Measurements from ENCODE around the gene DIRAS3. TPM values are rescaled to one million over a fixed set of nuclear protein-coding genes. Genes with fewer than 3 reads are reported as not detected.

Gene DIRAS3
- total RNA-seq, 4 donors from 2014 or later = 2.1 to 2.4 (median 2.3) TPM

DNA sequence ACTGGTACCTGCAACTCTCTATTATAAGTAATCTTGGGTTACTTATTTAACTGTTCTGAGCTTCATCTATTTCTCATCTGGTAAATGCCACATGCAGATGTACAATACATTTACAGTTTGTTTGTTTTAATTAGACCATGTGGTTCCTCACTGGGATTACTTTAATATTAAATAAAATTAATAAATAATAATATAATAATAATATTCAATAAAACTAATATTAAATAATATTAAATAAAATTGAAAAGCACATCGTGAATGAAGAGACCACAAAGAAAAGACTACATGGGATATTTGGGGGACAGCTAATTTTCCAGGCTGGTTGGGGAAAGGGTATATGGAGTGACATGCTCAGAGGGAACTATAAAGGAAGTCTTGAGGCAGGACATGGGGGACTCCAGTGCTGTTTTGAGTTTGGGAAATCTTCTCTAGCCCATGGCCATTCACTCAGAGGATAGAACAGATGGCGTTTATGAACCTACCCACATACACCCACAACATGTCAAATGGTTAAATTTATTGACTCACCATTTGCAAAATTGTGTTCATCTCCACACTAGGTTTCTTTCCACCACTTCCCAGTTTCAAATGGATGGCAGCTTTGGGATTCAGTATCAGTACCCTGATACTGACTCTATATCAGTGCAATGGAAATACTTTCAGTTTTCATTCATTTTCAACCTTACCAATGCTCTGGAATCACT, 25.6 kb downstream of the DIRAS3 start:
- H3K4me3 ChIP-seq (replicated peaks in 1 of 3) = no peak overlapping the region
- no peaks in the 10 kb centered on the region for H3K4me1 ChIP-seq
- no peaks in the 10 kb centered on the region for H3K27me3 ChIP-seq
- 87 to 89% methylated on average over 2 of the region's 2 CpGs for WGBS, 2 donors
- TF ChIP-seq POLR2A (IDR thresholded peaks at IDR 0.05) = no peak
- H3K36me3 ChIP-seq = no peaks in the 10 kb centered on the region
- intact Hi-C loops (cut with DNase I) = no loop called here
- no peaks in the 10 kb centered on the region for H3K9me3 ChIP-seq
- no peak overlapping the region for H3K27ac ChIP-seq
- DNase-seq = no peak

DNA sequence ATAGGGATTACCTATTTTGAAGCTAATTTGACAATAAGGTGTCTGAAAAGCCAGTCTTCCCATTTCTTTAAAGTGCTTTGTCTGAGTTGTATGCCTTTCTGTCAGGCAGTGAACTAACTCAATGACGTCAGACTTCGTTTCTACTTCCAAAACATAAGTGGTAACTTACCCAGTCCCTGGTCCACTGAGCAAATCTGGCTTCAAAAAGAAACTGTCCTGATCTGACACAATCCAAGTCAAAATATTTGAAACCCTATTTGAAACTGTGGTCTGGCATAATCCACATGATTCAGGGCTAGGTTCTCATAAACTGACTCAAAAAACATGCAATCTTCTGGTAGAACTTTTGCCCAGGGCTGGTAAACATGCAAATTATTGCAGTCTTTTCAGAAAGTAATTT, 34.0 kb downstream of the DIRAS3 start:
- 48 to 51% methylated on average over 2 of the region's 2 CpGs for WGBS, 2 donors
- Histone ChIP-seq H3K27ac (no peak overlapping the region), H3K4me3 (replicated peaks in 1 of 3) (no peak overlapping the region), H3K27me3 (no peaks in the 10 kb centered on the region), H3K9me3 (no peaks in the 10 kb centered on the region), H3K4me1 (no peaks in the 10 kb centered on the region), H3K36me3 (no peaks in the 10 kb centered on the region)
- intact Hi-C loops (cut with DNase I) = no loop called here
- TF ChIP-seq POLR2A (IDR thresholded peaks at IDR 0.05) = no peak
- TF ChIP-seq CTCF (IDR thresholded peaks at IDR 0.05) = no peak
- no peak for DNase-seq

DNA sequence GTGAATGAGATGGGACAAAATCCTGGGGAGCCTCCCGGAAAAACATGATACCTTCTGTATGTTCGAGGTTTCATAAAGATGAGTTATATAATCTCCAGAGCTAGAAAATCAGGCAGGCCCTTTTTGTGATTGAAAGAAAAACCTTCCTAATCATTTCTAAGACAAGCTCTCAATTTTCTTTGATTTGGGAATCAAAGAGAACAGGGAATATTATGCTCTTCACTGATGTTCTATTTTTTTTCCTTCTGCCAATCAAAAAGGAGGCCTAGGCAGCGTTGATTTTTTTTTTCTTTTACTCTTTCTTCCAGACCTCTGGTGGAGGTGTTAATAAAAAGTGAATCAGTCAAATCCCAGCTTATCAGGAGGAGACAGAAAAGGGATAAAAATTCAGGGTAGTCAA, 34.5 kb downstream of the DIRAS3 start:
- Histone ChIP-seq H3K4me3 (replicated peaks in 1 of 3) (no peak overlapping the region), H3K36me3 (no peaks in the 10 kb centered on the region), H3K27me3 (no peaks in the 10 kb centered on the region), H3K27ac (no peak overlapping the region), H3K4me1 (no peaks in the 10 kb centered on the region), H3K9me3 (no peaks in the 10 kb centered on the region)
- WGBS, 2 donors = 85 to 91% methylated on average over 3 of the region's 3 CpGs
- TF ChIP-seq POLR2A (IDR thresholded peaks at IDR 0.05) (no peak), CTCF (IDR thresholded peaks at IDR 0.05) (no peak)
- intact Hi-C loops (cut with DNase I) = no loop called here
- DNase-seq = no peak

GRCh38 chr1:68015369-68015768, 35.1 kb downstream of the DIRAS3 start:
- Histone ChIP-seq H3K36me3 (no peaks in the 10 kb centered on the region), H3K4me1 (no peaks in the 10 kb centered on the region), H3K27ac (no peak overlapping the region), H3K9me3 (no peaks in the 10 kb centered on the region), H3K4me3 (replicated peaks in 1 of 3) (no peak overlapping the region), H3K27me3 (no peaks in the 10 kb centered on the region)
- TF ChIP-seq CTCF (IDR thresholded peaks at IDR 0.05) (no peak), POLR2A (IDR thresholded peaks at IDR 0.05) (no peak)
- 78 to 89% methylated on average over 2 of the region's 2 CpGs for WGBS, 2 donors
- DNase-seq = no peak
- intact Hi-C loops (cut with DNase I) = no loop called here

GRCh38 chr1:68013351-68013750, 37.1 kb downstream of the DIRAS3 start:
- Histone ChIP-seq H3K27me3 (no peaks in the 10 kb centered on the region), H3K4me3 (replicated peaks in 1 of 3) (no peak overlapping the region), H3K36me3 (no peaks in the 10 kb centered on the region), H3K27ac (no peak overlapping the region), H3K4me1 (no peaks in the 10 kb centered on the region), H3K9me3 (no peaks in the 10 kb centered on the region)
- intact Hi-C loops (cut with DNase I) = no loop called here
- TF ChIP-seq CTCF (IDR thresholded peaks at IDR 0.05) (no peak), POLR2A (IDR thresholded peaks at IDR 0.05) (no peak)
- no peak for DNase-seq
- 96 to 97% methylated on average over 4 of the region's 4 CpGs for WGBS, 2 donors
